Measurements from ENCODE around the gene LCN12. TPM values are rescaled to one million over a fixed set of nuclear protein-coding genes. Genes with fewer than 3 reads are reported as not detected.
A peak's percentile ranks its signal among the peaks of the same experiment; 100 is the strongest.

The LCN12 gene
- total RNA-seq (10 to 100 TPM in 4 of 10 donors, 1 to 10 TPM in 6; 4.1 to 17.9 (median 6.8) TPM), polyA plus RNA-seq (1 to 10 TPM in 1 of 2 donors, under 1 TPM in 1; 0.74 to 8.3 TPM)
- long read RNA-seq, donor 1, partial matches to known transcripts: 0 of 2 reads
- long read RNA-seq, donor 1, other reads (novel, unspliced or antisense): 2 of 2 reads
- long read RNA-seq, donor 2: 0 reads
- long read RNA-seq, donor 3, partial matches to known transcripts: 0 of 1 reads
- long read RNA-seq, donor 3, other reads (novel, unspliced or antisense): 0 of 1 reads

DNA sequence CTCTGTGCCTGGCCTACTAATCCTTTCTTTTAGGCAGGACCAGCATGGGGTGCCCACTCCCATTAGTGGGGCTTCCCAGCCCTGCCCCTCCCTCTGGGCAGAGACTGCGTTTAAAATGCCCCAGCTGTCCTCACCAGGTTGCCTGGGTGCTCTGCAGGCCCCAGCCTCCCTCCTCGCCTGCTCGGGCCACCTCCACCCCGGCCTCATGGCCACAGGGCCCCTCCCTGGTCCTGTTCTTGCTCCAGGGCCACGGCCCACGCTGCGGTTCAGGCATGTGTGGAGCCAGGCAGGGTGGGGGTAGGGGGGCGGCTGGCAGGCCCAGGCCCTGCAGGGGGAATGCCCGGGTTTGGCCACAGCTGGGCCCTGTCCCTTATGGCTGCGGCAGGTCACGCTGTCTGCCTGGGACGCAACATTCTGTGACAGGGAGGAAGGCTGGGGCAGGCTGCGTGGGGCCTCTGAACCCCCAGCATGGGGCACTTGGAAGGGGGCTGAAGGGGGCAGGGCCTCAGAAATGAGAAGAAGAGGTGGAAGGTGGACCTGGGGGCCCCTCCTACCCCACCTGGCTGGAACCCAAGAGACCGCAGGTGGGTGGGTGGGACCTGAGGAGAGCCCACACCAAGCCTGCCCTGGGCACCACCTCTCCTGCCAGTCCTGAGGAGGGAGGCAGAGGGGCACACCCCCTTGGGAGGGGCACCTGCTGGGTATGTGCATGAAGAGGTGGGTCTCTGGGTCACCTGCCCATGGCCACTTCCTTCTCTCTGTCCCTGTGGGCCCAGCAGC lies at the start of gene LCN12:
Gene LCN12, plus strand, starts transcription at position 733 of the 780 bp plus-strand sequence. CDS start 55 bp downstream, outside the sequence.
- TF ChIP-seq, protein P1, sequence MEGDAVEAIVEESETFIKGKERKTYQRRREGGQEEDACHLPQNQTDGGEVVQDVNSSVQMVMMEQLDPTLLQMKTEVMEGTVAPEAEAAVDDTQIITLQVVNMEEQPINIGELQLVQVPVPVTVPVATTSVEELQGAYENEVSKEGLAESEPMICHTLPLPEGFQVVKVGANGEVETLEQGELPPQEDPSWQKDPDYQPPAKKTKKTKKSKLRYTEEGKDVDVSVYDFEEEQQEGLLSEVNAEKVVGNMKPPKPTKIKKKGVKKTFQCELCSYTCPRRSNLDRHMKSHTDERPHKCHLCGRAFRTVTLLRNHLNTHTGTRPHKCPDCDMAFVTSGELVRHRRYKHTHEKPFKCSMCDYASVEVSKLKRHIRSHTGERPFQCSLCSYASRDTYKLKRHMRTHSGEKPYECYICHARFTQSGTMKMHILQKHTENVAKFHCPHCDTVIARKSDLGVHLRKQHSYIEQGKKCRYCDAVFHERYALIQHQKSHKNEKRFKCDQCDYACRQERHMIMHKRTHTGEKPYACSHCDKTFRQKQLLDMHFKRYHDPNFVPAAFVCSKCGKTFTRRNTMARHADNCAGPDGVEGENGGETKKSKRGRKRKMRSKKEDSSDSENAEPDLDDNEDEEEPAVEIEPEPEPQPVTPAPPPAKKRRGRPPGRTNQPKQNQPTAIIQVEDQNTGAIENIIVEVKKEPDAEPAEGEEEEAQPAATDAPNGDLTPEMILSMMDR (IDR thresholded peaks at IDR 0.05): no peak
- 77 to 80% methylated on average over 14 of the region's 14 CpGs for WGBS, 2 donors
- DNase-seq (peak in 1 of 2 donors; percentile 20), ATAC-seq (no peak)
- Histone ChIP-seq H3K4me3 (no peak within 1 kb of the TSS), H3K36me3 (no peaks in the 10 kb centered on the region), H3K27me3 (no peaks in the 10 kb centered on the region), H3K4me1 (peaks cover 19 to 61% (median 29%) of the 10 kb centered on the region in 9 donors), H3K27ac (peak within 1 kb of the TSS in 9 of 10 donors; percentile 44 to 97 (median 93)), H3K9me3 (no peaks in the 10 kb centered on the region)
- intact Hi-C loops (cut with DNase I): loop anchor here in 2 of 10 donors (2.0 kb wide), 2 partner anchors 27 to 77 kb away; partner anchors contain the start of gene ABCA2 (in 1 of the 2)

- H3K4me1 ChIP-seq: peaks cover 19 to 53% (median 35%) of the 10 kb centered on the region in 9 donors
- H3K9me3 ChIP-seq: no peaks in the 10 kb centered on the region
- TF ChIP-seq, protein P1 (IDR thresholded peaks at IDR 0.05): no peak
- no peaks in the 10 kb centered on the region for H3K27me3 ChIP-seq
- H3K4me3 ChIP-seq: no peak overlapping the region
- DNase-seq (peak; percentile 56 to 70), ATAC-seq (peak; percentile 40 to 84 (median 55))
- H3K27ac ChIP-seq: peak overlapping the region; percentile 50 to 90 (median 84)
- H3K36me3 ChIP-seq: peaks cover 0 to 80% (median 19%) of the 10 kb centered on the region in 9 donors
- intact Hi-C loops (cut with DNase I): loop anchor here in 3 of 10 donors (2.0 to 5.0 kb wide), 3 partner anchors 16 to 51 kb away; partner anchors contain the start of genes FBXW5 (in 2 of the 3), MAMDC4 (in 1 of the 3) and TRAF2 (in 1 of the 3)
- 38 to 45% methylated on average over 12 of the region's 12 CpGs for WGBS, 2 donors
Measured at GRCh38 chr9:136903041-136903554, 49.0 kb upstream of the LCN12 start.

DNA sequence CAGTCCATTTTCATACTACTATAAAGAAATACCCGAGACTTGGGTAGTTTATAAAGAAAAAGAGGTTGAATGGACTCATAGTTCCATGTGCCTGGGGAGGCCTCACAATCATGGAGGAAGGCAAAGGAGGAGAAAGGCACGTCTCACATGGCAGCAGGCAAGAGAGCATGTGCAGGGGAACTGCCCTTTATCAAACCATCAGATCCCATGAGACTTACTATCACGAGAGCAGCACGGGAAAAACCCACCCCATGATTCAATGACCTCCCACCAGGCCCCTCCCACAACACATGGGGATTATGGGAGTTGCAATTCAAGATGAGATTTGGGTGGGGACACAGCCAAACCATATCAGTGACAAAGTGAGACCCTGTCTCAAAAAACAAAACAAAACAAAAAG lies 45.8 kb upstream of the LCN12 start:
- Histone ChIP-seq H3K27me3 (no peaks in the 10 kb centered on the region), H3K9me3 (no peaks in the 10 kb centered on the region), H3K4me3 (no peak overlapping the region), H3K36me3 (peaks cover 0 to 80% (median 5%) of the 10 kb centered on the region in 9 donors), H3K4me1 (peaks cover 17 to 43% (median 28%) of the 10 kb centered on the region in 9 donors), H3K27ac (no peak overlapping the region)
- intact Hi-C loops (cut with DNase I): no loop called here
- 56 to 66% methylated on average over 4 of the region's 4 CpGs for WGBS, 2 donors
- DNase-seq (no peak), ATAC-seq (no peak)
- TF ChIP-seq, protein P1 (IDR thresholded peaks at IDR 0.05): no peak

All from heart right ventricle (tissue), 16 donors.